HPDE6-E6E7 (cell line): ENCODE measurements around the gene LILRA2.
"Not testable (repeated sequence)": the region's sequence is repeated elsewhere in the genome, so short reads cannot be mapped to it uniquely, and the experiment has no call there.

Experiments used
- DNase-seq: peaks from one replicate; pipeline ENCODE4 v3.0.0; 2011; ENCODE audit warnings: missing footprints; ENCODE audit errors: extremely low spot score

LILRA2 gene

GRCh38 chr19:54573330-54573872 lies at the start of gene LILRA2:
Gene LILRA2 (plus strand): TSS chr19:54573790. CDS start chr19:54573879, 89 bp downstream.
- DNase-seq: no peak

- DNase-seq: no peak
These were observed 48.0 kb upstream of the LILRA2 start for GRCh38 chr19:54525636-54526035.

GRCh38 chr19:54526972-54527371 lies 46.6 kb upstream of the LILRA2 start:
- no peak for DNase-seq

GRCh38 chr19:54530866-54531265 lies 42.7 kb upstream of the LILRA2 start:
- no peak for DNase-seq

GRCh38 chr19:54532528-54532927 lies 41.1 kb upstream of the LILRA2 start:
- no peak for DNase-seq

GRCh38 chr19:54533476-54533875 lies 40.1 kb upstream of the LILRA2 start:
- DNase-seq: no peak

- no peak for DNase-seq
These were observed 39.4 kb upstream of the LILRA2 start for GRCh38 chr19:54534156-54534555.

- no peak for DNase-seq
These were observed 38.0 kb upstream of the LILRA2 start for GRCh38 chr19:54535601-54536000.

- no peak for DNase-seq
These were observed 36.6 kb upstream of the LILRA2 start for GRCh38 chr19:54536956-54537355.

- DNase-seq: no peak
These were observed 31.9 kb upstream of the LILRA2 start for GRCh38 chr19:54541712-54542111.

GRCh38 chr19:54548806-54549205 lies 24.8 kb upstream of the LILRA2 start:
- no peak for DNase-seq

- DNase-seq: no peak
These were observed 24.4 kb upstream of the LILRA2 start for GRCh38 chr19:54549224-54549623.

GRCh38 chr19:54551293-54551692 lies 22.3 kb upstream of the LILRA2 start:
- no peak for DNase-seq

- DNase-seq: no peak
These were observed 21.4 kb upstream of the LILRA2 start for GRCh38 chr19:54551950-54552912.

- no peak for DNase-seq
These were observed 20.7 kb upstream of the LILRA2 start for GRCh38 chr19:54552913-54553310.

GRCh38 chr19:54554006-54554405 lies 19.6 kb upstream of the LILRA2 start:
- DNase-seq: no peak

GRCh38 chr19:54554896-54555295 lies 18.7 kb upstream of the LILRA2 start:
- DNase-seq: no peak

GRCh38 chr19:54556194-54556593 lies 17.4 kb upstream of the LILRA2 start:
- no peak for DNase-seq

GRCh38 chr19:54558339-54558738 lies 15.3 kb upstream of the LILRA2 start:
- DNase-seq: no peak

GRCh38 chr19:54560881-54561385 lies 12.7 kb upstream of the LILRA2 start:
- DNase-seq: no peak

GRCh38 chr19:54561840-54562239 lies 11.8 kb upstream of the LILRA2 start:
- no peak for DNase-seq

GRCh38 chr19:54563206-54563605 lies 10.4 kb upstream of the LILRA2 start:
- DNase-seq: not testable (repeated sequence)

- no peak for DNase-seq
These were observed 3.3 kb upstream of the LILRA2 start for GRCh38 chr19:54570316-54570715.
